ENCODE results near the gene WDR70. TPM values are rescaled to one million over a fixed set of nuclear protein-coding genes. Genes with fewer than 3 reads are reported as not detected.
A peak's percentile ranks its signal among the peaks of the same experiment; 100 is the strongest.

The WDR70 gene
- total and polyA plus RNA-seq, 2 donors (not counting 1 experiment from before 2014, with no cell fraction given): 31.4 to 34.0 TPM

DNA sequence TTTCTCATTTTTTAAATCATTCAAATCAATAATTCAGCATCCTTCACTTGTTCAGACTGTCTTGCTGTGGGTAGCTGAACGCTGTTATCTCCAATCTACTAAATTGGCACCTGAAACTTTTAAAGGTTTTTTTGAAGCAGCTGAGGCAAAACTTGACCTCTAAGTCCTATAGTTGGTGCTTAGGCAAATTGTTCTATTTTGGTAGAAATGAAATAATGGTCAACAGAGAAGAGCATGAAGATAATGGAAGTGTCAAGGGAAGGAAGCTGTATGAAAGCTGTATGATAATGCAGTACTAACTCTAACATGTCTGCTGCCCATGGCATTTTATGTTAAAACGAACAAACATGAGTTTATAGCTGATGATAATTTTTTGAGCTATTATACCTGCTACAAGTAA, 322.8 kb downstream of the WDR70 start:
- H3K9ac ChIP-seq (ENCODE audit: insufficient read depth, low read length): no peak overlapping the region
- DNase-seq (ENCODE audit: low read depth in 2 of 2): no peak
- no peaks in the 10 kb centered on the region for H4K20me1 ChIP-seq (ENCODE audit: control insufficient read depth, extremely low read depth, insufficient read depth, low read length)
- no peak for TF ChIP-seq EZH2 (IDR thresholded peaks at IDR 0.05; ENCODE audit: low read length, missing control alignments)
- TF ChIP-seq, protein P1, sequence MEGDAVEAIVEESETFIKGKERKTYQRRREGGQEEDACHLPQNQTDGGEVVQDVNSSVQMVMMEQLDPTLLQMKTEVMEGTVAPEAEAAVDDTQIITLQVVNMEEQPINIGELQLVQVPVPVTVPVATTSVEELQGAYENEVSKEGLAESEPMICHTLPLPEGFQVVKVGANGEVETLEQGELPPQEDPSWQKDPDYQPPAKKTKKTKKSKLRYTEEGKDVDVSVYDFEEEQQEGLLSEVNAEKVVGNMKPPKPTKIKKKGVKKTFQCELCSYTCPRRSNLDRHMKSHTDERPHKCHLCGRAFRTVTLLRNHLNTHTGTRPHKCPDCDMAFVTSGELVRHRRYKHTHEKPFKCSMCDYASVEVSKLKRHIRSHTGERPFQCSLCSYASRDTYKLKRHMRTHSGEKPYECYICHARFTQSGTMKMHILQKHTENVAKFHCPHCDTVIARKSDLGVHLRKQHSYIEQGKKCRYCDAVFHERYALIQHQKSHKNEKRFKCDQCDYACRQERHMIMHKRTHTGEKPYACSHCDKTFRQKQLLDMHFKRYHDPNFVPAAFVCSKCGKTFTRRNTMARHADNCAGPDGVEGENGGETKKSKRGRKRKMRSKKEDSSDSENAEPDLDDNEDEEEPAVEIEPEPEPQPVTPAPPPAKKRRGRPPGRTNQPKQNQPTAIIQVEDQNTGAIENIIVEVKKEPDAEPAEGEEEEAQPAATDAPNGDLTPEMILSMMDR (conservative IDR thresholded peaks at IDR 0.05 in 1 of 2, IDR thresholded peaks at IDR 0.05 in 1 of 2; ENCODE audit: low read depth in 1 of 2, low read length in 2 of 2): no peak
- no peak overlapping the region for H3K4me3 ChIP-seq (replicated peaks in 1 of 4; ENCODE audit: control extremely low read depth in 1 of 4, insufficient read depth in 1 of 4, low read depth in 3 of 4, low read length in 4 of 4)
- no peaks in the 10 kb centered on the region for H3K4me1 ChIP-seq (ENCODE audit: control insufficient read depth, extremely low read depth, insufficient read depth, low read length)
- no peaks in the 10 kb centered on the region for H3K36me3 ChIP-seq (ENCODE audit: control insufficient read depth, insufficient read depth, low read length)
- no peaks in the 10 kb centered on the region for H3K27me3 ChIP-seq (ENCODE audit: control insufficient read depth, insufficient read depth, low read length)
- H3K27ac ChIP-seq (ENCODE audit: insufficient read depth, low read length): no peak overlapping the region
- no peak overlapping the region for H2AFZ ChIP-seq (ENCODE audit: low read length)
- H3K79me2 ChIP-seq (ENCODE audit: control insufficient read depth, insufficient read depth, low read length): no peaks in the 10 kb centered on the region
- no peak overlapping the region for H3K4me2 ChIP-seq (ENCODE audit: extremely low read depth, insufficient read depth, low read length)
- H3K9me3 ChIP-seq (ENCODE audit: control insufficient read depth, insufficient read depth, low read depth, low read length): no peaks in the 10 kb centered on the region

DNA sequence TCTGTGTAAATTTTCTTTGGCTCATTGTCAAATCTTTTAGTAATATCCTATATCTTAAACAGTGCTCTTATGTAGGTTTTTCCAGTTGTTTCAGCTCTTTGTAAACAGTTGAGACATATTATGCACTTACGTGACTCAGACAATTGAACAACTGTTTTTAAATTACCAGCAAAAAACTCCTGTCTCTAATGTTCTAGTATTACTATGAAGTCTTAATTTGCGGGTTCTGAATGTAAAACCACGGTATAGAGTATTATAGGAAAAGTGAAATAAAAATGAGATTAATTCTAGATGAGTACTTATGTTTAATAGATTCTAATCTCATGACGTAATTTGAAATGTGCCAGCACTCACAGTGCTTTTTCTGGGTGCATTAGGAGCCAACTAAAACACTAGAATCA, 324.7 kb downstream of the WDR70 start:
- Histone ChIP-seq H3K4me1 (ENCODE audit: control insufficient read depth, extremely low read depth, insufficient read depth, low read length) (no peaks in the 10 kb centered on the region), H3K4me3 (replicated peaks in 1 of 4; ENCODE audit: control extremely low read depth in 1 of 4, insufficient read depth in 1 of 4, low read depth in 3 of 4, low read length in 4 of 4) (no peak overlapping the region), H3K9me3 (ENCODE audit: control insufficient read depth, insufficient read depth, low read depth, low read length) (no peaks in the 10 kb centered on the region), H2AFZ (ENCODE audit: low read length) (no peak overlapping the region), H3K27me3 (ENCODE audit: control insufficient read depth, insufficient read depth, low read length) (no peaks in the 10 kb centered on the region), H4K20me1 (ENCODE audit: control insufficient read depth, extremely low read depth, insufficient read depth, low read length) (no peaks in the 10 kb centered on the region), H3K9ac (ENCODE audit: insufficient read depth, low read length) (no peak overlapping the region), H3K36me3 (ENCODE audit: control insufficient read depth, insufficient read depth, low read length) (no peaks in the 10 kb centered on the region), H3K79me2 (ENCODE audit: control insufficient read depth, insufficient read depth, low read length) (no peaks in the 10 kb centered on the region), H3K27ac (ENCODE audit: insufficient read depth, low read length) (no peak overlapping the region), H3K4me2 (ENCODE audit: extremely low read depth, insufficient read depth, low read length) (no peak overlapping the region)
- no peak for TF ChIP-seq EZH2 (IDR thresholded peaks at IDR 0.05; ENCODE audit: low read length, missing control alignments)
- TF ChIP-seq, protein P1 (conservative IDR thresholded peaks at IDR 0.05 in 1 of 2, IDR thresholded peaks at IDR 0.05 in 1 of 2; ENCODE audit: low read depth in 1 of 2, low read length in 2 of 2): no peak
- peak; percentile 39 to 56 for DNase-seq (ENCODE audit: low read depth in 2 of 2)

DNA sequence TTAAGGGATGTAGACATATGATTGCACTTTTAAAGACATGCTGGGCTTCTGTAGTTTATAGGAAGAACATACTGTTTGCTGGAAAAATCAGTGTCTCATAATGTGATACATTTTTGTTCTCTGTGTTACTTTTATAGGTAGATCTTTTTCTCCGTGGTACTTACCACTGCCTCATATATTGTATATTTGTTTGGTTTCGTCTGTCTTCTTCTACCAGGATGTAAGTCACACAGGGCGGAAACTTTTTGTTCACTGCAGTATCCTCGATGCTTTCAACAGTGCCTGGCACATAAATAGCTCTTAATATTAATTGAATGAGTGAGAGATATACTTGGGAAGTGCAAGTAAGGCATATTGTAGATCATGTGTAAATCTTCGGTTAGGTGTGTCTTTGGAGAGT, 325.3 kb downstream of the WDR70 start:
- no peak overlapping the region for H3K9ac ChIP-seq (ENCODE audit: insufficient read depth, low read length)
- no peak overlapping the region for H3K27ac ChIP-seq (ENCODE audit: insufficient read depth, low read length)

More for the DNA sequence above, 325.3 kb downstream of the WDR70 start:
- H4K20me1 ChIP-seq (ENCODE audit: control insufficient read depth, extremely low read depth, insufficient read depth, low read length): no peaks in the 10 kb centered on the region
- DNase-seq (ENCODE audit: low read depth in 2 of 2): no peak
- no peaks in the 10 kb centered on the region for H3K4me1 ChIP-seq (ENCODE audit: control insufficient read depth, extremely low read depth, insufficient read depth, low read length)
- TF ChIP-seq EZH2 (IDR thresholded peaks at IDR 0.05; ENCODE audit: low read length, missing control alignments): no peak
- TF ChIP-seq, protein P1 (conservative IDR thresholded peaks at IDR 0.05 in 1 of 2, IDR thresholded peaks at IDR 0.05 in 1 of 2; ENCODE audit: low read depth in 1 of 2, low read length in 2 of 2): no peak
- no peak overlapping the region for H2AFZ ChIP-seq (ENCODE audit: low read length)
- no peaks in the 10 kb centered on the region for H3K9me3 ChIP-seq (ENCODE audit: control insufficient read depth, insufficient read depth, low read depth, low read length)
- H3K4me2 ChIP-seq (ENCODE audit: extremely low read depth, insufficient read depth, low read length): no peak overlapping the region
- H3K79me2 ChIP-seq (ENCODE audit: control insufficient read depth, insufficient read depth, low read length): no peaks in the 10 kb centered on the region
- no peaks in the 10 kb centered on the region for H3K27me3 ChIP-seq (ENCODE audit: control insufficient read depth, insufficient read depth, low read length)
- no peaks in the 10 kb centered on the region for H3K36me3 ChIP-seq (ENCODE audit: control insufficient read depth, insufficient read depth, low read length)
- no peak overlapping the region for H3K4me3 ChIP-seq (replicated peaks in 1 of 4; ENCODE audit: control extremely low read depth in 1 of 4, insufficient read depth in 1 of 4, low read depth in 3 of 4, low read length in 4 of 4)

All from fibroblast of lung (primary cell).